AG10803 (cell line): Measurements from ENCODE around the gene RAP1GAP.
A peak's percentile ranks its signal among the peaks of the same experiment; 100 is the strongest.

Experiments
- DNase-seq: peaks from one replicate; pipeline ENCODE4 v3.0.0; 2010; ENCODE audit warnings: low read depth
- H3K4me3 ChIP-seq: 2 replicates; pipeline ENCODE4 v1.5.1; 2011; ENCODE audit warnings: mild to moderate bottlenecking, low read length, control low read depth
- TF ChIP-seq, protein P1 (sequence below): conservative IDR thresholded peaks from 2 replicates; pipeline ENCODE4 v1.5.1; 2011; ENCODE audit warnings: mild to moderate bottlenecking, low read length, control low read depth, inconsistent platforms

RAP1GAP gene

DNA sequence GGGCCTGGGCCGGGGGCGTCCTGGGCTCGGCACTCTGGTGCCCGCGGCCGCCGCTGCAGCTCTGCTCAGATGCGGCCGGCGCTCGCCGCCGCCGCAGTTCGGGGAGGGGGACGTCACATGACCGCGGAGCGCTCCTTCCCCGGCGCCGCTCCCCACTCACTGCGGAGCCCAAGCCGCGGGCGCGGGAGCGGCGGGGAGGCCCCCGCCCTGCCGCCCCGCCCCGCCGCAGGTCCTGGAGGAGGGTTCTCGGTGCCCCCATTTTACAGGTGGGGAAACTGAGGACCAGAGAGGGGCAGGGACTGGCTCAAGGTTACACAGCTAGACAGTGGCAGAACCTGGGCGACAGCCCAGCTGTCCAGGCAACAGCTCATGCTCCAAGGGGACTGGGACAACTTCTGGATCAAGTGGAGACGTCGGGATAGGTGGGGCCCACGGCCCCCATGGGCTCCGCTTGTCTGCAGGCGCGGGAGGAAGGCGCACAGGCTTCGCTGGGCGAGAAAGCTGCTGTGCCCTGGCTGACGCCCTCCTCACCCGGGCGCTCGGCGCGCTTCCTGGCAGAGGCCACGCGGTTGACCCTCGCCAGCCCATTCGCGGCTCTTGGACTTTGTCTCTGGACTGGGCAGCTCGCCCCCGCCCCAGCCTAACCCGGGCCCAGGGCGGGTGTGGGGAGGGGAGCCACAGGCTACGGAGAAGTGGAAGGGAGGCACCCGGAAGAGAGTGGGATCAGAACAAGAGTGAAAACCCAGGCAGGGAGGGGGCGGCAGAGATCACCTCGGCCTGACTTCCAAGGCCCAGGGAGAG lies at the start of gene RAP1GAP:
Gene RAP1GAP, minus strand, starts transcription at position 100 of the 801 bp plus-strand sequence. CDS start 49,325 bp downstream, outside the sequence.
- peak within 1 kb of the TSS; percentile 32 for H3K4me3 ChIP-seq
- TF ChIP-seq, protein P1, sequence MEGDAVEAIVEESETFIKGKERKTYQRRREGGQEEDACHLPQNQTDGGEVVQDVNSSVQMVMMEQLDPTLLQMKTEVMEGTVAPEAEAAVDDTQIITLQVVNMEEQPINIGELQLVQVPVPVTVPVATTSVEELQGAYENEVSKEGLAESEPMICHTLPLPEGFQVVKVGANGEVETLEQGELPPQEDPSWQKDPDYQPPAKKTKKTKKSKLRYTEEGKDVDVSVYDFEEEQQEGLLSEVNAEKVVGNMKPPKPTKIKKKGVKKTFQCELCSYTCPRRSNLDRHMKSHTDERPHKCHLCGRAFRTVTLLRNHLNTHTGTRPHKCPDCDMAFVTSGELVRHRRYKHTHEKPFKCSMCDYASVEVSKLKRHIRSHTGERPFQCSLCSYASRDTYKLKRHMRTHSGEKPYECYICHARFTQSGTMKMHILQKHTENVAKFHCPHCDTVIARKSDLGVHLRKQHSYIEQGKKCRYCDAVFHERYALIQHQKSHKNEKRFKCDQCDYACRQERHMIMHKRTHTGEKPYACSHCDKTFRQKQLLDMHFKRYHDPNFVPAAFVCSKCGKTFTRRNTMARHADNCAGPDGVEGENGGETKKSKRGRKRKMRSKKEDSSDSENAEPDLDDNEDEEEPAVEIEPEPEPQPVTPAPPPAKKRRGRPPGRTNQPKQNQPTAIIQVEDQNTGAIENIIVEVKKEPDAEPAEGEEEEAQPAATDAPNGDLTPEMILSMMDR: no peak; the same call in 1 of the 2 replicates
- DNase-seq: no peak

DNA sequence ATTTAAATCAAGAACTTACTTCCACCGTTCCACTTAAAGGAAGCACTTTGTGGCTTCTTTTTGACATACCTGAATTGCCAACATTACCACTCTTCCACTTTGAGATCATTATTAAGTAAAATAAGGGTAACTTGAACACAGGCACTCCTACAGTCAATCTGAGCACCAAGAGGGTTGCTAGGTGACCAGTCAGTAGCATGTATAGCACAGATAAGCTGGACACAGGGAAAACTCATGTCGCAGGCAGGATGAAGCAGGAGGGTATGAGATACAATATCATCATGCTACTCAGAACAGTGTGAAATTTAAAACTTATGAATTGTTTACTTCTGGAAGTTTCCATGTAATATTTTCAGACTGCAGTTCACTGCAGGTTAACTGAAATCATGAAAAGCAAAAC lies 47.0 kb upstream of the RAP1GAP start:
- DNase-seq: no peak
- TF ChIP-seq, protein P1: no peak
- H3K4me3 ChIP-seq: no peak overlapping the region

DNA sequence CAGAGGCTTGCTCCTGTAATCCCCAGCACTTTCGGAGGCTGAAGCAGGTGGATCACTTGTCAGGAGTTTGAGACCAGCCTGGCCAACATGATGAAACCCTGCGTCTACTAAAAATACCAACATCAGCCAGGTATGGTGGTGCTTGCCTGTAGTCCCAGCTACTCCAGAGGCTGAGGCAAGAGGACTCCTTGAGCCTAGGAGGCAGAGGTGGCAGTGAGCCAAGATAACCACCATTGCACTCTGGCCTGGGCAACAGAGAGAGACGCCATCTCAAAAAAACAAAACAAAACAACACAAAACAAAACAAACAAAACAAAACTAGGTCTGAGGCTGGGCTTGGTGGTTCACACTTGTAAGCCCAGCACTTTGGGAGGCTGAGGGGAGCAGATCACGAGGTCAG lies 38.7 kb upstream of the RAP1GAP start:
- H3K4me3 ChIP-seq: no peak overlapping the region
- TF ChIP-seq, protein P1: no peak

DNA sequence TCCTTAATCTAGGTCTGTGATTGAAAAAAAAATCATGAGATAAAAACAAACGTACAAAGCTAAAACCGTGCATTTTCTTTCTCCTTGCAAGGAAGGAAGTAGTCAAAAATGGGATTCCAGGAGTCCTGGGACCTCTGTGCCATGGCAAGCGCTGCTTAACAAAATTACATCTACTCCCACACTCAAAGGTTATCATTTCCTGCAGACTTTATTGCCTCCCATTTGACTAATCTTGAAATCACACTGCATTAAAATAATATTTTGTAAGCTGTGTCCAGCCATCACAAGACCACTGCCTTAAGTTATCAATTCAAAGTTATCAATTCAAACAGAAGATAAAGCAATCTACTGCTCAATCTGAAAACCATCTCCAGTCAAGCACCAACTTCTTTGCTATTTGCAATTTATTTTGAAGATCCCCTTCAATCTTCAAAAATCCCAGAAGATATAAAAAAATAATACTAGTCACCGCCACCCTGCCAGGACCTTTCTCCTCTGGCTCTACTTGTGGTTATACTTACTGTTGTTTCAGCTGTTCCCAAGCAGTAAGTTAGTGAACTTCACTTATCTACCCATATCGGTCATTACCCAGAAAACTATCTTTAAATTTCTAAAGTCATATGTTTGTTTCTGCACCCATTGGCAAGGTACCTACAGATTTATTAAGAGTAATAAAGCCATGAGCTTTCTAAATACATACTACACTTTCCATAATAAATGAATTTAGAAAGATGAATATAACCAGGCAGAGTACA lies 38.1 kb upstream of the RAP1GAP start:
- TF ChIP-seq, protein P1: no peak
- H3K4me3 ChIP-seq: no peak overlapping the region
- no peak for DNase-seq

More for the DNA sequence above, 38.7 kb upstream of the RAP1GAP start:
- DNase-seq: no peak

DNA sequence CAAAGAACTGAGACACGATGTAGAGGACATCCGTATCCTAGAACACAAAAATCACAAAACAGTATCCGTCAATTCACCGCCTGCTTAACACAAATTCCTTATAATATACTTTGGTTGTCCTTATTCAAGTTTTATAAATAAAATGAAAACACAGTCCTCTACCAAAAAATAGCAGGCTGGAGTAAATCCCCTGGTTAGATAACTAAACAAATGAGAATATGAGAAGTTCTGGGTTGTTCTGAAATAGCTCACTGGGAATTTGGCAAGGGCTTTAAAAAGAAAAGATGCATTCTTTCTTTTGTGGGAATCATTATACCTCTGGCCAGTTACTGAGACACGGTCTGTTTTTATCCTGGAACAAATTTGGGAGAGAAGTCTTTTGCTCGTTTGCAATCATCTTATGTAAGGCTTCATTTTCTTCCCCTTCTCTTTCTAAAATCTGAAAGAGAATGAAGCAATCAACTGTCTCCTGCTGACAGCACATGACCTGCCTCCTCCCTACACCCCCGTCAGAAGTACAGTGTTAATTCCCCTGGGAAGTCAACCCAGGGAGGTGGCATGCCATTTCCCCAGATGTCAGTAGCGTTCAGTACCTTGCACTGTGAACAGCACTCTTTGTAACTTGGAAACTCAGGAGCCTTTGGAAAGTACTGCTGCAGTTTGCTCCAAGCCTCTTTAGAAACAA lies 37.1 kb upstream of the RAP1GAP start:
- DNase-seq: peak; percentile 64
- TF ChIP-seq, protein P1: no peak
- no peak overlapping the region for H3K4me3 ChIP-seq

DNA sequence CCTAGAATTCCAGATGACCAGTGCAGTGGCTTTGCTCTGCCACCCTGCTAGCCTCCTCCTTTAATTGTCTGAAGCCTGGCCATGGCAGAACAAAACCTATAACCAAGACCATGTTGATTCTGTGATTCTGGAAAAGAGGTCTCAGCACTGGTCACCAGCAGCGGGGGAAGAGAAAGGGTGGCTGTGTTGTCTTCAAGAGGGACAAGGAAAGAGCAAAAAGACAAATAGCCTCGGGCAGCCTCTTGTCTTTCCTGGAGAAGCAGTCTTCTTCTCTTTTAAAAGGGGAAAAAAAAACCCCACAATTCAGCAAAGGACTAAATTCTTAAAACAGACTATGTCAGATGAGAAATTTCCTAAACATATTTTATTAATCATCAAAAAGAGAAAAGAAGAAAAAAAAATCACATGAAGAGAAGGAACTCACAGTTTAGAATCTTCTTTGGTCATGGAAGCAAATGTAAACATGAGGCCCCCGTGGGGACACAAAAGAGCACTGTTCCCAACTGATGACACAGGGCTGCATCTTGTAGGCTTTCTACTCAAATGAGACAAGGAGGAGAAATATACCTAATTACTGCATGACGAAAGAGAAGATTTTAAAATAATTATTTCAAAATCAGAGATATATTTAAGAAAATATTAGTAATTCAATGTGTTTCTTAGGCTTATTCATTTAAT lies 36.3 kb upstream of the RAP1GAP start:
- no peak overlapping the region for H3K4me3 ChIP-seq
- TF ChIP-seq, protein P1: no peak
- no peak for DNase-seq
